Middle frontal gyrus (tissue), 1 donor: Measurements from ENCODE around the gene CGB8.
"Not testable (repeated sequence)": the region's sequence is repeated elsewhere in the genome, so short reads cannot be mapped to it uniquely, and the experiment has no call there.

ENCODE experiments used
- DNase-seq: peaks from one replicate; pipeline ENCODE4 v3.0.0-alpha.2; 2015; ENCODE audit warnings: low spot score; ENCODE audit errors: extremely low spot score

CGB8 gene

GRCh38 chr19:49030323-49030722 is 18.6 kb downstream of the CGB8 start:
- DNase-seq, result not testable (repeated sequence)

GRCh38 chr19:49029749-49030148 is 19.2 kb downstream of the CGB8 start:
- not testable (repeated sequence) for DNase-seq

DNA sequence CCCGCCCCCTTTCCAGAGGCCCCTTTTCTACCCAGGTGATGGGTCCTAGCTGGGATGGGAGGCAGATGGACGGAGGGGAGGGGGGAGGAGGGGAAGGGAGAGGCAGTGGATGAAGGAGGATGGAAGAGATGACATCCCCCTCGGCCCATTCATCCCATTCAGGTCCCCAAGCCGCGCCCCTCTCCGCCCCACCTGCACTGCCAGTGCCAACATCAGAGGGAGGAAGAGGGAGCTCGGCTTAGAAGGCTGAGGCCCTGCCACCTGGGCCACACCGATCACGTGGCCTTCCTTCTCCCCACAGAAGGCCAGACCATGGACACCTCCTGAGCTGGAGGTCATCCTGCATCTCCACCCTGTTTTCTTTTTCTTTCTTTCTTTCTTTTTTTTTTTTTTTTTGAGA is 20.2 kb downstream of the CGB8 start:
- DNase-seq, result not testable (repeated sequence)

DNA sequence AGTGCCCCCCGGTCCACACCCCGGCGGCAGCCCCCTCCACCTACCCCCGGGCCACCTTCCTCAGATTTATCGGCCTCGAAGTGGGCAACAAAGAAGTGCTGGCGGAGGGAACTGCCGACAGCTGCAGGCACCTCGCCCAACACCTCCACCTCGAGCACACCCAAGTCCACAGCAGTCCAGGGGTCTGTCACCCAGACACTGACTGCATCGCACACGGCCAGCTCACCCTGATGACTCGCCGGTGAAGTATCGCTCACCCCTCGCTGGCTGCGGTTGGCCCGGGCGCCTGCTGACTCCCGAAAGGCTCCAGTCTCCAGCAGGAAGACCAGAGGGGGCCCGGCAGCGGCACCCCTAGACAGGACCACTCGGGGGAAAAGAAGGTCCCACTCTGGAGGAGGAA is 23.3 kb downstream of the CGB8 start:
- DNase-seq, result not testable (repeated sequence)

- DNase-seq, result not testable (repeated sequence)
Observed at GRCh38 chr19:49025088-49025487, 23.8 kb downstream of the CGB8 start.

DNA sequence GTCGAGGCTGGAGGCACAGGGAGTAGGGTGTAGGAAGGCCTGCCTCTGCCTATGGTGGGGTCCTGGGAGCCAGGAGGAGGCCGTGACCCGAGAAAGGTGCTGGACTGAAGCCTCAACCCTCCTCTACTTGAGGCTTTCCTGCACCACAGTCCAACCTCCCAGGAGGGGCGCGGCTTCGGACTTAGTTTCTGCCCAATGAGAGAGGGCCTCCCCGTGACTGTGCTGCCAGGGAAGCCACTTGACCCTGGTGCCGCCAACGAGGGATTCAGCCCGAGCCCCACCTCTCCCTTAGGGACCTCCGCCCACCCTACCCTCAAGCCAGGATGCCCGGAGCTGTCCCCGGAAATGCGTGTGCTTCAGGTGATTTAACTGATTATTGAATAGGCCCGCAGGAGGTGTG is 24.7 kb downstream of the CGB8 start, which contains the start of gene CGB3:
Gene CGB3 (minus strand): TSS at position 101 of the 400 bp plus-strand sequence. CDS start 362 bp downstream, outside the sequence.
- DNase-seq, result not testable (repeated sequence)

DNA sequence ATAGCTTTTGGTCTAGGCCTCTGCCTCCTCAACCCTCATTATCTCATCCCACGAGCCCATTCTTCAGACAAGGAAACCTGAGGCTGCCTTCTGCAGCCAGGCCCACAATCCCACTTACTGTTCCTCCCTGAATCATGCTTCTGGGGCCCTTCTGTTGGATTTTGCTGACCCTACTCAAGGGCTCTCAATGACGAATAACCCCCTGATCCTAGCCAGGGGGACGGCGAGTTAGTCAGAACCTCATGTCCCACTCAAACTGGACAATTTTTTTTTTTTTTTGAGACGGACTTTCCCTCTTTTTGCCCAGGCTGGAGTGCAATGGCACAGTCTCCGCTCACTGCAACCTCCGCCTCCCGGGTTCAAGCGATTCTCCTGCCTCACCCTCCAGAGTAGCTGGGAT is 26.8 kb downstream of the CGB8 start:
- no peak for DNase-seq

DNA sequence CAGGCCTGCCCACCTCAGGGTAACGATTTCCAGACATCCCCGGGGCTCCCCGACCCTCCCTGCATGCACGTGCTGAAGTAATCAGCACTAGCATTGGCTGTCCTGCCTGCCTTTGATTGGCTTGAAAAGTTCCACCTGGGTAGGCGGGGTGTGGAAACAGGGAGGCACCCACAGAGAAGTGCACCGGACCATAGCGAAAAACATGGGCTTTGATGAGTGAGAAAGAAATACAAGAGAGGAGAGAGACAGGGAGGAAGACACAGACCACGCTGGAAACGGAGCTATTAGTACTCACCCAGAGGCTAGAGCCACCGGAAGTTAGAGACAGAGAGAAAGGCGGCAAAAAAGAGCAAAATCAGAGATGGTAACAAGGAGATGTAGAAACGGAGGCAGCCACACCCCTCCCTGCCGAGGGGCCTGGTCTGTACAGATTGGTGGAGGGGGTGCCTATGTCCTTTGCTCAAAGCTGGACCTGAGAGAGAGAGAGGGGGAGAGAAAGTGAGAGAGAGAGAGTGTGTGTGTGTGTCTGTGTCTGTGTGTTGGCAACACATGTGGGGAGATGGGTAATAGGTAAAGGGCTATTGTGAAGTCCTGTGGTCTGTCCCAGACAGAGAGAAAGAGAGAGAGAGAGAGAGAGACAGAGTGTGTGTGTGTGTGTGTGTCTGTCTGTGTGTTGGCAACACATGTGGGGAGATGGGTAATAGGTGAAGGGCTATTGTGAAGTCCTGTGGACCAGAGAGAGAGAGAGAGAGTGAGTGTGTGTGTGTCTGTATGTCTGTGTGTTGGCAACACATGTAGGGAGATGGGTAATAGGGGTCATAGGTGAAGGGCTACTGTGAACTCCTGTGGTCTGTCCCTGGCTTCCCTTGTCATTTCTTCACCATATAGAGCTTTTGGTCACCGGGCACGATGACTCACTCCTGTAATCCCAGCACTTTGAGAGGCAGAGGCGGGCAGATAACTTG is 27.7 kb downstream of the CGB8 start:
- no peak for DNase-seq

DNA sequence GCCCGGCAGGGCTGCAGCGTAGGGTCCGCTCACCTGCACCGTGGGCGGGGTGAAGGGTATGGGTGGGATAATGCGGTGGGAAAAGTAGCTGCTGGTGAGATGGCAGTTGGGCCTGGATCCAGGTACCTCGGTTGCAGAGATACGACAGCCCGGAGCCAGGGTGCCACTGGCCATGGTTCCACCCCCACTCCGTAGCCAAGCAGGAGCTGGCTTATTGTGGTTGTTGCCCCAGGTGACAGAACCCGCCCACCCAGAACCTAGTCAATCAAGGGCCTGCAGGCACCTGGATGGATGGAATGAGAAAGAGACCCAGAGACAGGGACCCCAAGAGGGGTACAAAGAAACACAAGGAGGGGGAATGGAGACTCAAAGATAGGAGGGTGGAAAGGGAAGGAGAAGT is 28.6 kb downstream of the CGB8 start:
- DNase-seq, result no peak

GRCh38 chr19:49019242-49019932 is 29.5 kb downstream of the CGB8 start:
- DNase-seq, result no peak

GRCh38 chr19:49018388-49019241 is 30.3 kb downstream of the CGB8 start:
- DNase-seq, result not testable (repeated sequence)

- DNase-seq, result no peak
Observed at GRCh38 chr19:49017666-49018351, 31.1 kb downstream of the CGB8 start.

DNA sequence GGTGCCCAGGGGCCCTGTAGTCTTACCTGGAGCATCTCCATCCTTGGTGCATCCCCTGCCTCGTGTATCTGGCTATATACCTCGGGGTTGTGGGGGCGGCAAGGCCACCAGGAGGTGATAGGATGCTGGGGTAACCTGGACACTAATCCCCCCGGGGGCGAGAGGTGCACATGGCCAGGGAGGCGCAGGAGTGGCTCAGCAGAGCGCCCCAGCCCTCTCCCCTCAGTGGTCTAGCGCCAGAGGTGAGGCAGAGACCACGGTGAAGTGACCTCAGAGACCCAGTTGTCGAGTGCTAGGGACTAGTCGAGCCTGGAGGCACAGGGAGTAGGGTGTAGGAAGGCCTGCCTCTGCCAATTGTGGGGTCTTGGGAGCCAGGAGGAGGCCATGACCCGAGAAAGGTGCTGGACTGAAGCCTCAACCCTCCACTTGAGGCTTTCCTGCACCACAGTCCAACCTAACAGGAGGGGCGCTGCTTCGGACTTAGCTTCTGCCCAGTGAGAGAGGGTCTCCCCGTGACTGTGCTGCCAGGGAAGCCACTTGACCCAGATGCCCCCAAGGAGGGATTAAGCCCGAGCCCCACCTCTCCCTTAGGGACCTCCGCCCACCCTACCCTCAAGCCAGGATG is 31.8 kb downstream of the CGB8 start, which contains the start of gene LHB:
Gene LHB (minus strand): TSS at position 51 of the 625 bp plus-strand sequence. CDS start 10 bp downstream, at position 41.
- no peak for DNase-seq

GRCh38 chr19:49016067-49016839 is 32.7 kb downstream of the CGB8 start:
- DNase-seq, result no peak

GRCh38 chr19:49014870-49015255 is 34.0 kb downstream of the CGB8 start:
- DNase-seq, result no peak

- DNase-seq, result no peak
Observed at GRCh38 chr19:49014123-49014869, 34.6 kb downstream of the CGB8 start.

DNA sequence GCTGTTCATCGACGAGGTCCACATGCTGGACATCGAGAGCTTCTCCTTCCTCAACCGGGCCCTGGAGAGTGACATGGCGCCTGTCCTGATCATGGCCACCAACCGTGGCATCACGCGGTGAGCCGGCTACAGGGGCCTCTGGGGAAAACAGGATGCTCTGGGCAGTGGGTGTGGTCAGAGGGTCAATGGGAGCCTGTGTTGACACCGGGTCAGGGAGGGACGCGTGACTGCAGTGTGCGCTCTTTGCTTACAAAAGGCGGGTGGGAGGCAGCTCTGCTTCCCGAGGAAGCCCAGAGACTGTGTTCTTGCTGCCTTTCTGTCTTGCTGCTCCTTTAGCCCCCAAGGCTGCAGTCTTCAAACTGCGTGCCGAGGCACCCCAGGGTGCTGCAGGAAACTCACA is 37.7 kb downstream of the CGB8 start:
- no peak for DNase-seq

GRCh38 chr19:49010453-49010852 is 38.5 kb downstream of the CGB8 start:
- DNase-seq, result no peak

- no peak for DNase-seq
Observed at GRCh38 chr19:49009828-49010227, 39.1 kb downstream of the CGB8 start.
